H9 (cell line): ENCODE results near the gene FTH1. TPM values are rescaled to one million over a fixed set of nuclear protein-coding genes. Genes with fewer than 3 reads are reported as not detected.

Experiments used
- DNase-seq: peaks from one replicate; pipeline ENCODE4 v3.0.0-alpha.2; 2017
- H2AFZ ChIP-seq: one replicate; pipeline ENCODE4 v1.6.1; 2013; ENCODE audit warnings: mild to moderate bottlenecking, low read length, control low read depth, moderate library complexity
- H2AK5ac ChIP-seq: 2 replicates; pipeline ENCODE4 v1.6.1; 2013; ENCODE audit warnings: low read length, control low read depth, mixed read lengths; ENCODE audit not compliant: insufficient read length
- H2BK120ac ChIP-seq: one replicate; pipeline ENCODE4 v1.6.1; 2013; ENCODE audit warnings: low read depth, mild to moderate bottlenecking, low read length, control low read depth, inconsistent platforms; ENCODE audit not compliant: poor library complexity, severe bottlenecking
- H2BK12ac ChIP-seq: 2 replicates; pipeline ENCODE4 v1.6.1; 2013; ENCODE audit warnings: low read length, control low read depth, mixed read lengths, low read depth; ENCODE audit not compliant: insufficient read length
- H2BK15ac ChIP-seq: 2 replicates; pipeline ENCODE4 v1.6.1; 2013; ENCODE audit warnings: low read depth, low read length, control low read depth
- H2BK20ac ChIP-seq: one replicate; pipeline ENCODE4 v1.6.1; 2013; ENCODE audit warnings: low read depth, mild to moderate bottlenecking, low read length, control low read depth, inconsistent platforms; ENCODE audit not compliant: poor library complexity, severe bottlenecking
- H2BK5ac ChIP-seq: 2 replicates; pipeline ENCODE4 v1.6.1; 2013; ENCODE audit warnings: low read length, control low read depth, mixed read lengths; ENCODE audit not compliant: insufficient read length
- H3K14ac ChIP-seq: 2 replicates; pipeline ENCODE4 v1.6.1; 2013; ENCODE audit warnings: low read length, control low read depth; ENCODE audit not compliant: insufficient read depth
- H3K18ac ChIP-seq: 2 replicates; pipeline ENCODE4 v1.6.1; 2013; ENCODE audit warnings: low read depth, mild to moderate bottlenecking, mixed read lengths, low read length, control low read depth; ENCODE audit not compliant: insufficient read length
- H3K23ac ChIP-seq: 2 replicates; pipeline ENCODE4 v1.6.1; 2013; ENCODE audit warnings: low read length, control low read depth, mixed read lengths, low read depth; ENCODE audit not compliant: insufficient read length
- H3K23me2 ChIP-seq: 2 replicates; pipeline ENCODE4 v1.6.1; 2013; ENCODE audit warnings: low read depth, mild to moderate bottlenecking, mixed read lengths, low read length, control low read depth; ENCODE audit not compliant: insufficient read length, poor library complexity, severe bottlenecking
- H3K27ac ChIP-seq: 2 replicates; pipeline ENCODE4 v1.5.1; 2013; ENCODE audit warnings: low read length, control low read depth, mixed read lengths, low read depth; ENCODE audit not compliant: insufficient read length
- H3K27me3 ChIP-seq: 2 replicates; pipeline ENCODE4 v1.6.1; 2013; ENCODE audit warnings: low read length, control low read depth, inconsistent platforms; ENCODE audit not compliant: insufficient read depth
- H3K4ac ChIP-seq: 2 replicates; pipeline ENCODE4 v1.6.1; 2013; ENCODE audit warnings: low read depth, mild to moderate bottlenecking, control low read depth, inconsistent platforms, low read length, moderate library complexity
- H3K4me1 ChIP-seq: 2 replicates; pipeline ENCODE4 v1.6.1; 2013; ENCODE audit warnings: low read length, control low read depth, inconsistent platforms; ENCODE audit not compliant: insufficient read depth
- H3K4me2 ChIP-seq: 2 replicates; pipeline ENCODE4 v1.6.1; 2013; ENCODE audit warnings: low read length, control low read depth, mixed read lengths; ENCODE audit not compliant: insufficient read length, insufficient read depth
- H3K56ac ChIP-seq: 2 replicates; pipeline ENCODE4 v1.6.1; 2013; ENCODE audit warnings: low read depth, mild to moderate bottlenecking, mixed read lengths, low read length, control low read depth; ENCODE audit not compliant: insufficient read length
- H3K79me1 ChIP-seq: 2 replicates; pipeline ENCODE4 v1.6.1; 2013; ENCODE audit warnings: low read depth, mild to moderate bottlenecking, moderate library complexity, low read length, control low read depth, inconsistent platforms; ENCODE audit not compliant: insufficient read depth, poor library complexity, severe bottlenecking
- H3K79me2 ChIP-seq: 2 replicates; pipeline ENCODE4 v1.6.1; 2013; ENCODE audit warnings: low read length, control low read depth, inconsistent platforms; ENCODE audit not compliant: insufficient read depth
- H3K9ac ChIP-seq: 2 replicates; pipeline ENCODE4 v1.6.1; 2013; ENCODE audit warnings: low read length, control low read depth, mixed read lengths; ENCODE audit not compliant: insufficient read length; ENCODE audit errors: extremely low read depth
- H3K9me3 ChIP-seq: one replicate; pipeline ENCODE4 v1.6.1; 2013; ENCODE audit warnings: low read depth, low read length, inconsistent platforms; ENCODE audit not compliant: control insufficient read depth
- H3T11ph ChIP-seq: one replicate; pipeline ENCODE4 v1.6.1; 2013; ENCODE audit warnings: mild to moderate bottlenecking, low read length, control low read depth, inconsistent platforms
- H4K20me1 ChIP-seq: one replicate; pipeline ENCODE4 v1.6.1; 2013; ENCODE audit not compliant: control insufficient read depth, insufficient read length, insufficient read depth
- H4K5ac ChIP-seq: 2 replicates; pipeline ENCODE4 v1.6.1; 2013; ENCODE audit warnings: low read depth, mild to moderate bottlenecking, mixed read lengths, low read length, control low read depth; ENCODE audit not compliant: insufficient read length
- H4K8ac ChIP-seq: replicated peaks from 2 replicates; pipeline ENCODE4 v1.6.1; 2013; ENCODE audit warnings: low read length, control low read depth, mixed read lengths, low read depth; ENCODE audit not compliant: insufficient read length
- H4K91ac ChIP-seq: 2 replicates; pipeline ENCODE4 v1.6.1; 2013; ENCODE audit warnings: low read depth, mild to moderate bottlenecking, moderate library complexity, mixed read lengths, low read length, control low read depth; ENCODE audit not compliant: insufficient read length
- H3K27ac Mint-ChIP-seq, 3 experiments: 2 replicates in 2 of 3; 3 replicates in 1 of 3; pipeline ENCODE4 v1.8.0; 2020 to 2021; ENCODE audit warnings: mixed read lengths in 3 of 3, mild to moderate bottlenecking in 1 of 3, moderate library complexity in 1 of 3
- H3K27me3 Mint-ChIP-seq: 2 replicates; pipeline ENCODE4 v1.8.0; 2021; ENCODE audit warnings: low read depth, mild to moderate bottlenecking, moderate library complexity, mixed read lengths
- H3K36me3 Mint-ChIP-seq, 3 experiments: 2 replicates in 2 of 3; 3 replicates in 1 of 3; pipeline ENCODE4 v1.8.0; 2020 to 2021; ENCODE audit warnings: low read depth in 3 of 3, mixed read lengths in 3 of 3; ENCODE audit not compliant: insufficient read depth in 1 of 3
- H3K4me1 Mint-ChIP-seq, 2 experiments: 2 replicates each; pipeline ENCODE4 v1.8.0; 2020; ENCODE audit warnings: mixed read lengths in 2 of 2
- H3K4me3 Mint-ChIP-seq, 2 experiments: 2 replicates in 1 of 2; 3 replicates in 1 of 2; pipeline ENCODE4 v1.8.0; 2020 to 2021; ENCODE audit warnings: mild to moderate bottlenecking in 2 of 2, mixed read lengths in 2 of 2, moderate library complexity in 1 of 2
- H3K9me3 Mint-ChIP-seq, 2 experiments: 2 replicates in 1 of 2; 3 replicates in 1 of 2; pipeline ENCODE4 v1.8.0; 2020; ENCODE audit warnings: mild to moderate bottlenecking in 2 of 2, mixed read lengths in 2 of 2, moderate library complexity in 1 of 2
- WGBS: extraction: QIAGEN DNeasy Blood & Tissue Kit; methylation state at CpG from one replicate; pipeline ENCODE4 v1.1.7; 2013; ENCODE audit warnings: missing lambda C conversion rate, low lambda C conversion rate, mixed read lengths; ENCODE audit not compliant: insufficient read length; ENCODE audit errors: extremely low coverage; 5-methylcytosine and 5-hydroxymethylcytosine counted together
- total RNA-seq: library from RNA; stranded (reverse); gene quantifications from 2 replicates; pipeline ENCODE4 v1.2.1, GENCODE V29; 2021
- TF ChIP-seq, protein P1 (sequence below): fragments of 200-600 bp; sonication (generic); conservative IDR thresholded peaks from 3 replicates; pipeline ENCODE4 v1.8.0; 2021; ENCODE audit warnings: antibody characterized with exemption, mild to moderate bottlenecking

Gene FTH1
- total RNA-seq, 1 experiment from 2014 or later = 1,505 TPM

DNA sequence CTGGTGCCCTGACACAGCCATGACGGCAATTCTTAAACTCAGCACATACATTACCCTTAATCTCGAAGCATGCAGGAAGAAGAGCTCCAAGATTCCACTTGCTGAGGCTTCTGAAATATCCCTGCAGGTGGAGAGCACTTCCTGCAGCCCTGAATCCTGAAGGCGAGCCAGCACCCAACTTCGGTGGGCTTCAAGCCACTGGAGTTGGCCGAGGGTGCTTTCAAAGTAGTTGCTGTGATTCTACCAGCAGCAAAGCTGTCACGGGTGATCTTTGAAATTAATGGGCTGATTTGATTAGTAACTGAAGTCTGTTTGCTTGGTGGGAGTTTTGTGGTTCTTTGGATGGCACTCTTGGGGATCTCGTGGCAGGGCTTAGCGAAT lies 9.0 kb upstream of the FTH1 start:
- Histone ChIP-seq H3K14ac (no peak overlapping the region), H3K79me2 (no peaks in the 10 kb centered on the region), H3K27ac (no peak overlapping the region), H2BK12ac (no peak overlapping the region), H2BK120ac (no peak overlapping the region), H2AFZ (no peak overlapping the region), H3K4me2 (no peak overlapping the region), H4K91ac (no peak overlapping the region), H4K8ac (no peak overlapping the region), H2BK5ac (no peak overlapping the region), H3T11ph (no peak overlapping the region), H4K5ac (no peak overlapping the region), H2BK20ac (no peak overlapping the region), H3K79me1 (no peaks in the 10 kb centered on the region), H2BK15ac (no peak overlapping the region), H3K23me2 (no peaks in the 10 kb centered on the region), H3K9me3 (no peaks in the 10 kb centered on the region), H2AK5ac (no peak overlapping the region), H3K9ac (no peak overlapping the region), H4K20me1 (no peaks in the 10 kb centered on the region), H3K4ac (no peak overlapping the region), H3K4me1 (peaks cover 6% of the 10 kb centered on the region; the same call in 1 of the 2 replicates), H3K23ac (no peak overlapping the region), H3K27me3 (no peaks in the 10 kb centered on the region; the same call in 1 of the 2 replicates), H3K18ac (no peak overlapping the region), H3K56ac (no peak overlapping the region)
- TF ChIP-seq, protein P1, sequence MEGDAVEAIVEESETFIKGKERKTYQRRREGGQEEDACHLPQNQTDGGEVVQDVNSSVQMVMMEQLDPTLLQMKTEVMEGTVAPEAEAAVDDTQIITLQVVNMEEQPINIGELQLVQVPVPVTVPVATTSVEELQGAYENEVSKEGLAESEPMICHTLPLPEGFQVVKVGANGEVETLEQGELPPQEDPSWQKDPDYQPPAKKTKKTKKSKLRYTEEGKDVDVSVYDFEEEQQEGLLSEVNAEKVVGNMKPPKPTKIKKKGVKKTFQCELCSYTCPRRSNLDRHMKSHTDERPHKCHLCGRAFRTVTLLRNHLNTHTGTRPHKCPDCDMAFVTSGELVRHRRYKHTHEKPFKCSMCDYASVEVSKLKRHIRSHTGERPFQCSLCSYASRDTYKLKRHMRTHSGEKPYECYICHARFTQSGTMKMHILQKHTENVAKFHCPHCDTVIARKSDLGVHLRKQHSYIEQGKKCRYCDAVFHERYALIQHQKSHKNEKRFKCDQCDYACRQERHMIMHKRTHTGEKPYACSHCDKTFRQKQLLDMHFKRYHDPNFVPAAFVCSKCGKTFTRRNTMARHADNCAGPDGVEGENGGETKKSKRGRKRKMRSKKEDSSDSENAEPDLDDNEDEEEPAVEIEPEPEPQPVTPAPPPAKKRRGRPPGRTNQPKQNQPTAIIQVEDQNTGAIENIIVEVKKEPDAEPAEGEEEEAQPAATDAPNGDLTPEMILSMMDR = no peak
- WGBS = no CpG with 5 or more reads among the region's 8 CpGs
- no peaks in the 10 kb centered on the region for H3K9me3 Mint-ChIP-seq
- DNase-seq = no peak
- peaks cover 47% of the 10 kb centered on the region for H3K27me3 Mint-ChIP-seq
- peaks cover 34% of the 10 kb centered on the region in 2 experiments for H3K4me1 Mint-ChIP-seq
- H3K4me3 Mint-ChIP-seq = no peak overlapping the region
- no peak overlapping the region; a peak in 1 of 7 replicates for H3K27ac Mint-ChIP-seq
- no peaks in the 10 kb centered on the region for H3K36me3 Mint-ChIP-seq
